ENCODE results near the gene DAPL1.
"Not testable (repeated sequence)": the region's sequence is repeated elsewhere in the genome, so short reads cannot be mapped to it uniquely, and the experiment has no call there.

The DAPL1 gene

GRCh38 chr2:158823486-158824237 lies 28.5 kb downstream of the DAPL1 start:
- DNase-seq, result no peak

GRCh38 chr2:158825021-158825420 lies 29.9 kb downstream of the DAPL1 start:
- no peak for DNase-seq

- DNase-seq, result no peak
These were observed 31.8 kb downstream of the DAPL1 start for GRCh38 chr2:158826965-158827364.

GRCh38 chr2:158828378-158829164 lies 33.5 kb downstream of the DAPL1 start:
- DNase-seq, result no peak

GRCh38 chr2:158829167-158829566 lies 34.0 kb downstream of the DAPL1 start:
- DNase-seq, result no peak

- no peak for DNase-seq
These were observed 35.1 kb downstream of the DAPL1 start for GRCh38 chr2:158830201-158830600.

GRCh38 chr2:158835431-158835830 lies 40.3 kb downstream of the DAPL1 start:
- DNase-seq, result no peak

- no peak for DNase-seq
These were observed 42.5 kb downstream of the DAPL1 start for GRCh38 chr2:158837645-158838044.

GRCh38 chr2:158841850-158842249 lies 46.7 kb downstream of the DAPL1 start:
- DNase-seq, result no peak

GRCh38 chr2:158845444-158845843 lies 50.3 kb downstream of the DAPL1 start:
- no peak for DNase-seq

- DNase-seq, result no peak
These were observed 50.7 kb downstream of the DAPL1 start for GRCh38 chr2:158845859-158846258.

GRCh38 chr2:158847526-158847925 lies 52.4 kb downstream of the DAPL1 start:
- not testable (repeated sequence) for DNase-seq

GRCh38 chr2:158848031-158848970 lies 53.2 kb downstream of the DAPL1 start:
- not testable (repeated sequence) for DNase-seq

- DNase-seq, result not testable (repeated sequence)
These were observed 65.1 kb downstream of the DAPL1 start for GRCh38 chr2:158860179-158860578.

- DNase-seq, result not testable (repeated sequence)
These were observed 66.5 kb downstream of the DAPL1 start for GRCh38 chr2:158861626-158862025.

- not testable (repeated sequence) for DNase-seq
These were observed 70.4 kb downstream of the DAPL1 start for GRCh38 chr2:158865469-158865868.
